Heart left ventricle (tissue), 13 donors: Measurements from ENCODE around the gene MSL3B.

Experiments used
- CTCF ChIP-seq, 12 donors: fragments of 200-600 bp; sonication (generic) in 4 of 12; IDR thresholded peaks; one replicate each; pipeline versions ENCODE4 v1.5.0 to v1.8.0; 2018 to 2022; ENCODE audit warnings: antibody characterized with exemption in 12 of 12, mild to moderate bottlenecking in 5 of 12
- POLR2A ChIP-seq, 2 donors: fragments of 450-650 bp; IDR thresholded peaks; one replicate each; pipeline ENCODE4 v1.6.1; 2017; ENCODE audit warnings: antibody characterized with exemption in 2 of 2, mild to moderate bottlenecking in 2 of 2, moderate library complexity in 2 of 2
- donor health status: ischemic (EF 13 %, LVEDD 7.1; RV severe dilation, severe dysfunction).
- donor health status: DM: no; HTN: yes; CAD: no.
- donor health status: DM: no; HTN: no; CAD: no.
- donor health status: ischemic (EF 25% LVEDD 6.9; RV normal size, moderate dysfunction).
- donor health status: ischemic (EF 25% LVEDD 5.7; RV mildly dilated, moderate dysfunction).
- donor health status: ischemic (EF 35%, LVEDD 5.7; RV mildly dilated, moderate dysfunction).
- donor health status: nonischemic (EF 11% LVEDD 7.7; RV severe dilation, severe dysfunction).
- donor health status: DM: yes; HTN: yes; CAD: no.
- donor health status: PGD.
- donor health status: ischemic (EF 29% LVEDD 5.4; RV normal size, mild dysfunction).
- donor health status: nonischemic (EF 23%, LVEDD 6.1; RV moderate dilation, normal function).

- TF ChIP-seq CTCF (IDR thresholded peaks at IDR 0.05) (no peak), POLR2A (IDR thresholded peaks at IDR 0.05) (no peak)
These were observed 39.4 kb upstream of the MSL3B start for GRCh38 chr2:233907627-233908026.
